Skeletal muscle tissue (tissue), 4 donors: Measurements from ENCODE around the gene SORCS3. TPM values are rescaled to one million over a fixed set of nuclear protein-coding genes. Genes with fewer than 3 reads are reported as not detected.
"Not testable (repeated sequence)": the region's sequence is repeated elsewhere in the genome, so short reads cannot be mapped to it uniquely, and the experiment has no call there.

Source experiments
- H3K27ac ChIP-seq: one replicate; pipeline ENCODE4 v1.7.0; 2013; ENCODE audit warnings: mild to moderate bottlenecking, low read depth, low read length, inconsistent platforms
- H3K27me3 ChIP-seq, 3 donors: one replicate each; pipeline ENCODE4 v1.7.0; 2013; ENCODE audit warnings: low read length in 3 of 3; ENCODE audit not compliant: control insufficient read depth in 3 of 3, insufficient read depth in 3 of 3
- H3K36me3 ChIP-seq, 3 donors: one replicate each; pipeline ENCODE4 v1.7.0; 2013; ENCODE audit warnings: low read length in 3 of 3; ENCODE audit not compliant: control insufficient read depth in 3 of 3, insufficient read depth in 3 of 3
- H3K4me1 ChIP-seq, 3 donors: one replicate each; pipeline ENCODE4 v1.7.0; 2013; ENCODE audit warnings: low read length in 3 of 3, mild to moderate bottlenecking in 3 of 3; ENCODE audit not compliant: control insufficient read depth in 3 of 3, insufficient read depth in 3 of 3
- H3K4me3 ChIP-seq, 3 donors: one replicate each; pipeline ENCODE4 v1.7.0; 2013; ENCODE audit warnings: low read length in 3 of 3
- H3K9ac ChIP-seq, 3 donors: one replicate each; pipeline ENCODE4 v1.7.0; 2013; ENCODE audit warnings: low read length in 3 of 3, mild to moderate bottlenecking in 3 of 3, moderate library complexity in 2 of 3, low read depth in 1 of 3
- H3K9me3 ChIP-seq, 3 donors: one replicate each; pipeline ENCODE4 v1.7.0; 2013; ENCODE audit warnings: low read length in 3 of 3; ENCODE audit not compliant: control insufficient read depth in 3 of 3
- total RNA-seq: library from RNA; depleted of rRNA; stranded (reverse); fragments of >200 nt; gene quantifications from one replicate; pipeline ENCODE4 v1.2.3, GENCODE V29; 2014
- donor health status: Osteomylitis.

Gene SORCS3
- total RNA-seq, 1 donor from 2014 or later, result 0.52 TPM

DNA sequence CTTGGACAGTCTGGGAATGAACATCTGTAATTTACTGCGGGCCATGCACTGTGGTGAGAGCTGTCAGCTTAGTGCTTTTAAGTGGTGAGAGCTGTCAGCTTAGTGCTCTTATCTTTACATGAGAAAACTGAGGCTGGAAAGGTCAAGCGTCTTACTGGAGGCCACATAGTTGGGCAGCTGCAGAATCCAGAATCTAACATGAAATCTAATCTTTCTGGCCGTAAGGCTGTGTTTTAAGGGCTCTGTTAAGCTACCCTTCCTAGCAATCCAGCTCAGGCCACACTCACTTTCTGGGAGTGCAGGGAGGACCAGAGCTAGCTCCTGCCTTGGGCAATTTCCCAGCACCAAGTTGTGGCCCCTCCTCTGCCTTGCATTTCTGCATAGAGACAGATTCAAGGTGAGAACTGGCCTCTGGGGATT lies 70.2 kb downstream of the SORCS3 start:
- H3K27me3 ChIP-seq, result peaks cover 0 to 3% (median 0%) of the 10 kb centered on the region in 3 donors
- no peak overlapping the region for H3K9ac ChIP-seq
- H3K27ac ChIP-seq, result no peak overlapping the region
- H3K4me3 ChIP-seq, result no peak overlapping the region
- no peaks in the 10 kb centered on the region for H3K36me3 ChIP-seq
- no peaks in the 10 kb centered on the region for H3K9me3 ChIP-seq
- H3K4me1 ChIP-seq, result no peaks in the 10 kb centered on the region

GRCh38 chr10:104730593-104730992 lies 89.5 kb downstream of the SORCS3 start:
- H3K9me3 ChIP-seq, H3K4me3 ChIP-seq: not testable (repeated sequence)

GRCh38 chr10:104731192-104731591 lies 90.1 kb downstream of the SORCS3 start:
- Histone ChIP-seq H3K27ac (no peak overlapping the region), H3K4me1 (no peaks in the 10 kb centered on the region)

More at GRCh38 chr10:104730593-104730992, 89.5 kb downstream of the SORCS3 start:
- H3K4me1 ChIP-seq, H3K9ac ChIP-seq, H3K36me3 ChIP-seq, H3K27me3 ChIP-seq, H3K27ac ChIP-seq: not testable (repeated sequence)

DNA sequence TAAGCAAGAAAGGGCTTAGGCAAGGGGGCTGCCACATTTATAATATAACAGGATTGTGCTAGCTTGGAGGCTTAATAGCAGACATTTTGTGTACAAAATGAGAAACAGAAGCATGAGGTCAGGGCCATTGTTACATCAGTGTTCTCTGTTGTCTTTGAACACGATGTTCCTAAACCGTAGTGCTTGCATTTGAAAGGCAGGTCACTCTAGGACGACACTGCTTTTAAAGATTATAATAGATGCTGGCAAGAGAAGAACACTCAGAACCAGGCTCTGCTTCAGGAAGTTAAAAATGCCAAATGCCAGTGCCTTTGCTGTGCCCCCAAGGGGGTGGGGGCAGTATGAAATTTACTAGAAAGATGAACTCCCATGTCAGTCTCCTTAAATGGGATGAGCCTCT lies 91.1 kb downstream of the SORCS3 start:
- Histone ChIP-seq H3K36me3 (no peaks in the 10 kb centered on the region), H3K4me1 (no peaks in the 10 kb centered on the region), H3K9ac (no peak overlapping the region), H3K9me3 (no peaks in the 10 kb centered on the region), H3K27ac (no peak overlapping the region), H3K4me3 (no peak overlapping the region), H3K27me3 (peaks cover 3 to 6% (median 6%) of the 10 kb centered on the region in 3 donors)

More at GRCh38 chr10:104731192-104731591, 90.1 kb downstream of the SORCS3 start:
- H3K27me3 ChIP-seq, result peaks cover 3 to 6% (median 6%) of the 10 kb centered on the region in 3 donors
- H3K36me3 ChIP-seq, result no peaks in the 10 kb centered on the region
- H3K9ac ChIP-seq, result no peak overlapping the region
- H3K4me3 ChIP-seq, result no peak overlapping the region
- H3K9me3 ChIP-seq, result peaks cover 0 to 2% (median 0%) of the 10 kb centered on the region in 3 donors

DNA sequence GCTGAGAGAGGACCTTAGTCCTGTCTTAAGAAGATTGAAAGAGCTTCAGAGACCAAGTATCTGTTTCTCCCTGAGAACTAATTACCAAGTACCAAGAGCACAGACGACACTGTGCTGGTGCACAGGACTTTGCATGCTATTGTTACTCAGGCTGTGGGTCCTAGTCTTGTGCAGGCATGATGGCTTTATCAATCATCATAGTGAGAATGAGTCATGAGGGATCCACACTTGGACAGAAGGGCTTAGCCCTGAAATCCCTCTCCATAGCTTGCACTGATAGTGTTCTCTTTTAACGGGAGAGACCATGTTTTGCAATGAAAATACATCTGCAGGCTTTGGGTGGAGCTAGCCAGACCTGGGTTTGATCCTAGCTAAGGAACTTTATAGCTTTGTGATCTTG lies 93.3 kb downstream of the SORCS3 start:
- Histone ChIP-seq H3K36me3 (no peaks in the 10 kb centered on the region), H3K27ac (no peak overlapping the region), H3K9me3 (no peaks in the 10 kb centered on the region), H3K4me1 (no peaks in the 10 kb centered on the region), H3K27me3 (peaks cover 3 to 6% (median 6%) of the 10 kb centered on the region in 3 donors), H3K4me3 (no peak overlapping the region), H3K9ac (no peak overlapping the region)

GRCh38 chr10:104735036-104735756 lies 94.1 kb downstream of the SORCS3 start:
- Histone ChIP-seq H3K27ac (no peak overlapping the region), H3K36me3 (no peaks in the 10 kb centered on the region)

DNA sequence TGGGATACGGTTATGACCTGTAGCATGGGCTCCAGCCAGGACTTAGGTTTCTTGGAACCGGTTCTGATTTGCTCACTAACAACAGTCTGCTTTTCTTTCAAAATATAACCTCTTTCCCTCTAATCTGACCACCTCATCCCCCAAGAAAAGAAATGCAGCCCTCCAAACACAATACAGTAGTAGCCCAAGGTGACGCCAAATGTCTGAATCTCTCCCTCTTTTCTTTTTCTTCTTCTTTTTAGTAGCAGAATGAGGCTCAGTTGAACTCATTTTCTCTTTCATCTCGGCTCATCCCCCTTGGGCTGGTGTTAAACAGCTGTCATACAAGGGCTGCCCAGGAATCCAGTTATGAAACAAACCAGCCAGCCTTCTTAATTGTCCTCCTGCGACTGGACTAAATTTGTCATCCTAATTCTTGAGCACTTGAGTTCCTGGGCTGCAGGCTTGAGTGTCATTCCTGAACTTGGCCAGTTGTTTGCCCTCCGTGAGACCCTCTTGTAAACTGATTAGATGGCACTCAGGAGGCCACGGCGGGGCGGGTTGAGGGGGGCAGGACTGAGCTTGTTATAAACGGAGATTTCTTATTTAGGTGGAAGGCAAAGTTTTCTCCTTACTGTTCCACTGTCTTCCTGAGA lies 94.8 kb downstream of the SORCS3 start:
- H3K4me3 ChIP-seq, result no peak overlapping the region
- no peak overlapping the region for H3K27ac ChIP-seq
- H3K36me3 ChIP-seq, result no peaks in the 10 kb centered on the region
- H3K9me3 ChIP-seq, result no peaks in the 10 kb centered on the region
- no peaks in the 10 kb centered on the region for H3K4me1 ChIP-seq
- no peak overlapping the region for H3K9ac ChIP-seq
- H3K27me3 ChIP-seq, result peaks cover 3 to 6% (median 6%) of the 10 kb centered on the region in 3 donors

More at GRCh38 chr10:104735036-104735756, 94.1 kb downstream of the SORCS3 start:
- H3K9ac ChIP-seq, result no peak overlapping the region
- no peak overlapping the region for H3K4me3 ChIP-seq
- H3K27me3 ChIP-seq, result peaks cover 3 to 6% (median 6%) of the 10 kb centered on the region in 3 donors
- no peaks in the 10 kb centered on the region for H3K4me1 ChIP-seq
- no peaks in the 10 kb centered on the region for H3K9me3 ChIP-seq

DNA sequence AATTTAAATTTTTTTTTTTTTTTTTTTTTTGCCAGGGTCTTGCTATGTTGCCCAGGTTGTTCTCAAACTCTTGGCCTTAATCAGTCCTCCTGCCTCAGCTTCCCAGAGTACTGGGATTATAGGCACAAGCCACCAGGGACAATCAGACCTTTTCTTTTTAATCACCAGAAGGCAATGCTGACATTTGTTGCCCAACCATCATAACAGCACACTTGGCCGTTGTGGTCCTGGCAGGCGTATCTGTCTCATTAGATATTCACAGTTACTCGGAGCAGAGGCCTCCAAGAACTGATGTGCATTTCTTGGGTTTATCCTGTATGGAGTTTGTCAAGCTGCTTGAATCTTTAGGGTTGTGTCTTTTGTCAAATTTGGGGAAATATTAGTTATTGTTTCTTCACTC lies 100.0 kb downstream of the SORCS3 start:
- H3K36me3 ChIP-seq, result no peaks in the 10 kb centered on the region
- no peaks in the 10 kb centered on the region for H3K27me3 ChIP-seq
- H3K9me3 ChIP-seq, result no peaks in the 10 kb centered on the region
- no peaks in the 10 kb centered on the region for H3K4me1 ChIP-seq
- H3K27ac ChIP-seq, result no peak overlapping the region
- no peak overlapping the region for H3K4me3 ChIP-seq
- no peak overlapping the region for H3K9ac ChIP-seq

DNA sequence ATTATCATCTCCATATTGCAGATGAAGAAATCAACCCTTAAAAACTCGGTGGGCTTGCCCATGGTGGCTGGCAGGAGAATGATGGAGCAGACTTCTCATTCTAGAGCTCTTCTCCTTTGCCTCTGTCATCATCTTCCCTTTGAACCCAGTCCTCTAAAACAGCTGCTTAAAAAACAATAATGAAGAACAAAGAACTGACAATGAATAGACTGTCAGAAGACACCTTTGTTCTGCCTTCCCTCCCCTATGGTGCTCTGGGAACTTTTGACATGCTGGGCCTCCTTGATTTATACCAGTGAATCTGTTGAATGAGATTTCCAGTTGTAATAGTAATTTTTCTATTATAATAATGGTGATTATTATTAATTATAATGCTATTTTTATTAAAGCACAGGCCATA lies 103.0 kb downstream of the SORCS3 start:
- no peaks in the 10 kb centered on the region for H3K9me3 ChIP-seq
- H3K36me3 ChIP-seq, result no peaks in the 10 kb centered on the region
- no peak overlapping the region for H3K4me3 ChIP-seq
- H3K9ac ChIP-seq, result no peak overlapping the region
- H3K27ac ChIP-seq, result no peak overlapping the region
- H3K27me3 ChIP-seq, result no peaks in the 10 kb centered on the region
- no peaks in the 10 kb centered on the region for H3K4me1 ChIP-seq

GRCh38 chr10:104750291-104750690 lies 109.2 kb downstream of the SORCS3 start:
- no peaks in the 10 kb centered on the region for H3K36me3 ChIP-seq

More at GRCh38 chr10:104750291-104750690, 109.2 kb downstream of the SORCS3 start:
- H3K9me3 ChIP-seq, result no peaks in the 10 kb centered on the region
- H3K4me3 ChIP-seq, result no peak overlapping the region
- no peak overlapping the region for H3K27ac ChIP-seq
- no peaks in the 10 kb centered on the region for H3K4me1 ChIP-seq
- no peaks in the 10 kb centered on the region for H3K27me3 ChIP-seq
- no peak overlapping the region for H3K9ac ChIP-seq
